Measurements from ENCODE around the gene DCLK2. TPM values are rescaled to one million over a fixed set of nuclear protein-coding genes. Genes with fewer than 3 reads are reported as not detected.

Gene DCLK2
- total RNA-seq, 2 donors from 2014 or later: 10.1 to 12.1 TPM

DNA sequence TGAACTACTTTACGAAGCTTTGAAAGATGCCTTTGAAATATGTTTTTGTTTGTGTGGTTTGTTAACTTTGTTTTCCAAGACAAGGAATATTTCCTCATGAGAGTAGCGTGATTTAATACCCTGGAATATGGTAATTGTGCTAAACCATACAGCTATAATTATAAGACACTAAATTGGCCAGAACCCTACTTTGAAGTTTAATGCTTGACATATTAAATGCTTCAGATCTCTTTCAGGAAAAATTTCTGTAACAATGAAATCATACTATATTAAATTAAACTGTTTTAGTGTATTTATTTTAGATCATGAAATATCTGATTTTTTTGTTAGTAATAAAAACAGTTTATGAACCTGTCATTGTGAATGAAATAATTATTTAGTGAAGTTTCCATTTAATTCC is 63.5 kb downstream of the DCLK2 start:
- Histone ChIP-seq H3K9me3 (no peaks in the 10 kb centered on the region), H3K4me3 (no peak overlapping the region), H3K4me1 (peaks cover 0 to 10% of the 10 kb centered on the region in 2 donors), H3K27ac (no peak overlapping the region), H3K27me3 (no peaks in the 10 kb centered on the region), H3K36me3 (no peaks in the 10 kb centered on the region)
- DNase-seq (ENCODE audit: low spot score): no peak
- TF ChIP-seq CTCF (IDR thresholded peaks at IDR 0.05): no peak

DNA sequence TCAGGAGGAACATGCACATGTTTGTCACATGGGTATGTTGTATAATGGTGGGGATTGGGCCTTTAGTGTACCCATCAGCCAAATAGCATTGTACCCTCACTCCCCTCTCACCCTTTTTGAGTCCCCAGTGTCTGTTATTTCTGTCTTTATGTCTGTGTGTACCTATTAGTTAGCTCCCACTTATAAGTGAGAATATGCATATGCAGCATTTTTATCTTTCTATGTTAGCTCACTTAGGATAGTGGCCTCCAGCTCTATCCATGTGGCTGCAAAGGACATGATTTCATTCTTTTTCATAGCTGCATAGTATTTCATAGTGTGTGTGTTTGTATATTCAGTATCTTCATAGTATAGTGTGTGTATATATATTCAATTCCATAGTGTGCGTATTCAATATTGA is 64.6 kb downstream of the DCLK2 start:
- no peaks in the 10 kb centered on the region for H3K9me3 ChIP-seq
- H3K36me3 ChIP-seq: no peaks in the 10 kb centered on the region
- peaks cover 0 to 10% of the 10 kb centered on the region in 2 donors for H3K4me1 ChIP-seq
- no peak for DNase-seq (ENCODE audit: low spot score)
- H3K4me3 ChIP-seq: no peak overlapping the region
- no peak for TF ChIP-seq CTCF (IDR thresholded peaks at IDR 0.05)
- H3K27ac ChIP-seq: no peak overlapping the region
- no peaks in the 10 kb centered on the region for H3K27me3 ChIP-seq

GRCh38 chr4:150145090-150145945 is 67.1 kb downstream of the DCLK2 start:
- Histone ChIP-seq H3K9me3 (no peaks in the 10 kb centered on the region), H3K36me3 (no peaks in the 10 kb centered on the region), H3K27ac (no peak overlapping the region), H3K4me3 (no peak overlapping the region), H3K4me1 (peaks cover 0 to 23% of the 10 kb centered on the region in 2 donors), H3K27me3 (no peaks in the 10 kb centered on the region)
- DNase-seq (ENCODE audit: low spot score): no peak
- TF ChIP-seq CTCF (IDR thresholded peaks at IDR 0.05): no peak

DNA sequence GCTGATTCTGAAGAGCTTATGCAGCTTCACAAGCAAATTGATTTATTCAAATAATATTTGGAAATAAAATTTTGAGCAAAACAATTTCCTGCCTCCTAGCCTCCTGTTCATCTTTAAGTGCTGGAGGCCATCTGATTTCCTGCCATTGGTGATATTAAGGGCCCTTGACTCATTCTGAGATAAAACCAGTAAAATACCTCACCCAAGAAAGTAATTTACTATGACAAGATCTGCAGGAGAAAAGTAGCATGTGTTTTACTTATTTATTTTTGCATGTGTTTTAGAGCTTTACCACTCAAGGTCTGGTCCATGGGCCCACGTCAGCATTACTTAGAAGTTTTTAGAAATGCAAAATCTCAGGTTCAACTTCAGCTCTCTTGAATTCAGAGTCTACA is 67.7 kb downstream of the DCLK2 start:
- H3K36me3 ChIP-seq: no peaks in the 10 kb centered on the region
- no peak for TF ChIP-seq CTCF (IDR thresholded peaks at IDR 0.05)
- no peak for DNase-seq (ENCODE audit: low spot score)
- H3K27me3 ChIP-seq: no peaks in the 10 kb centered on the region
- H3K27ac ChIP-seq: no peak overlapping the region
- H3K9me3 ChIP-seq: no peaks in the 10 kb centered on the region
- no peak overlapping the region for H3K4me3 ChIP-seq
- peaks cover 0 to 27% of the 10 kb centered on the region in 2 donors for H3K4me1 ChIP-seq

DNA sequence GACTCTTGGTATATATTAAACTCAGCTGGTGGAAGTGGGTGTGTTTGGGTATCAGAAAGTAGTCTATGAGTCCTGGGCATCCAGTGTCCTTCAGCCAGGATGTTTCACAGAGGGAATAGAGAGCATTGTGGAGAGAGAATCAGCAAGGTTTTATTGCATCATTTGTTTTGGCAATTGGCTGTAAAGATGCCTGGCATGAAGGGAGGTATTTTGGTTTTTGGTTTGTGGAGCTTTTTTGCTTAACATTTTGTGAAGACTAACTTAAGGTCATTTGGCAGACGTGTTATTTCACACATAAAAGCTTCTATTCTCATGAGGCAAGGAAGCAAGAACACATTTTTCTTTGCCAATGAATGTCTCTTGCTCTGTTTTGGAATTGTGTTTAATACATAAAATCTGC is 71.1 kb downstream of the DCLK2 start:
- H3K4me1 ChIP-seq: peaks cover 0 to 25% of the 10 kb centered on the region in 2 donors
- TF ChIP-seq CTCF (IDR thresholded peaks at IDR 0.05): no peak

More for the DNA sequence above, 71.1 kb downstream of the DCLK2 start:
- no peak for DNase-seq (ENCODE audit: low spot score)
- no peak overlapping the region for H3K4me3 ChIP-seq
- no peaks in the 10 kb centered on the region for H3K27me3 ChIP-seq
- H3K9me3 ChIP-seq: no peaks in the 10 kb centered on the region
- no peaks in the 10 kb centered on the region for H3K36me3 ChIP-seq
- no peak overlapping the region for H3K27ac ChIP-seq
